Measurements from ENCODE around the gene HDAC11.
"Not testable (repeated sequence)": the region's sequence is repeated elsewhere in the genome, so short reads cannot be mapped to it uniquely, and the experiment has no call there.

HDAC11 gene

DNA sequence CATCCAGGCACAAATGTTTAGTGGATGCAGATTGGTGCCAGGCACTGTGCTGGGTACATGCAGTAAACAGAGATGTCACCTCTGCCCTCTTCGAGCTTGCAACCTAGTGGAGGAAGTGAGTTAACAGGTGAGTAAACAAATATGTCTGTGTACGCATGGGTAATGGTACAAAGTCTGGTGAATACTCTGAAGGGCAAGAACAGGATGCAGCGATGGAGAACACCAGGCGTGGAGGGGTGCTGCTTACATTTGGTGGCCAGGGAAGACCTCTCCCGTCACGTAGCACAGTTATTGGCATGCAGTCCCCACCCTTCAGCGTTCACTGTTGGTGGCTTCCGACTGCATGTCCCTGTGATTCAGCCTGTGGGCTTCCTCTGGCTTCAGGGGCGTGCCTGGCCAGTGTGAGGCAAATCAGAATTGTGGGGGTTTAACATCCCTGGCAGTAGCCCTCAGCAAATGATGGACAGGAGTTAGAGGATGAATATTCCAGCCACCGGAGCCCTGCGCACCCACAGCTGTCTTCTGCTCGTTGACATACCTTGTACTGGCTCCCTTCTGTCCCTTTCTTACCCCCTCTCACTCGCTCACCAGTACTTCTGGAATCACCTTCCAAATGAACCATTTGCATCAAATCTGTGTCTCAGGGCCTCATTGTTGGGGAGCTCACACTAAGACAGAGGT is 9.1 kb upstream of the HDAC11 start:
- DNase-seq = no peak

DNA sequence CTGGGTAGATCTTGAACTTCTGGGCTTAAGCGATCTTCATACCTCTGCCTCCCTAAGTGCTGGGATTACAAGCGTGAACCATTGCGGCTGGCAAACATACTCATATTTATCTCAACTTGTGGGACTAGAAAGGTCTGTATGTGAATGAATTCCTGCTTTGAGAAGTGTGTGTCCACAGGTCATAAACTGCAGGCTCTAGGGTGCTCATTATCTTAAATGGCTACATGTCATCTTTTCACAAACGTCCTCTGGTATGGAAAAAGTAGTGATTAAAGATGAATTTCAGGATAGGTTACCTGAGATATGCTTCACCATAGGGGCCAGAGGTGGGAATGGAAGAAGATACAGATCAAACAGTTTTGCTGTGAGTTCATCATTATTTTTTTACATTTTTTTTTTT is 7.8 kb upstream of the HDAC11 start:
- DNase-seq = no peak

DNA sequence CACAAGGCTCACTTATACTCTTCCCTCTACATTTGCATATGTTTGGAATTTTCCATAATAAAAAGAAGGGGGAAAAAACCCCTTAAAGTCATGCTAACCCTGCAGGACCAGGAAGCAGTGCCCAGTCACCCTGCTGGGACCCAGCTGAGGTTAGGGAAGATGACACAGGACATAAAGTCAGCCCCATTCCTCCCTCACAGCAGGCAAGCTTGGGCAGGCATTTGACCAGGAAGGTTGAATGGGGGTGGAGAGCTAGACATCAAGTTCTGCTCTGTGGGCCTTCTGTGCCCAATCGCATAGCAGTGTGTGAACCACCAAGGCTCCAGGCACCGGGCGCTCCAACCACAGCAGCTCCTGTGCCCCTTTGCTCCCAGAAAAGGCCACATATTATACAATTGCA is 7.1 kb upstream of the HDAC11 start:
- no peak for DNase-seq

DNA sequence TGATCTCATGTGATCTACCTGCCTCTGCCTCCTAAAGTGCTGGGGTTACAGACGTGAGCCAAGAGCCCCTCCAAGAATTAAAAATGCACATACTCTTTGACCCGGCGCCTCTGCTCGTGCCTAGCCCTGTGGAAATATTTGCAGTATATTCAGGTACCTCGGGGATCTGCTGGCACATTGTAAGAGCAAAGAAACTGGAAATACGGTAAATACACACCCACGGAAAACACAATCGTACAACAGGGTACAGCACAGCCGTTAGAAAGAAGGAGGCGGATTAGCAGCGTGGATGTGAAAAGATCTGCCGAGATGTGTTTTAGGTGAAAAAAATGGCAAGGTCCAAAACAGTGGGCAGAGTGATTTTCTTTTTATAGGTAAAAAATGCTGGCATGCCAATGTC is 6.1 kb upstream of the HDAC11 start:
- no peak for DNase-seq

DNA sequence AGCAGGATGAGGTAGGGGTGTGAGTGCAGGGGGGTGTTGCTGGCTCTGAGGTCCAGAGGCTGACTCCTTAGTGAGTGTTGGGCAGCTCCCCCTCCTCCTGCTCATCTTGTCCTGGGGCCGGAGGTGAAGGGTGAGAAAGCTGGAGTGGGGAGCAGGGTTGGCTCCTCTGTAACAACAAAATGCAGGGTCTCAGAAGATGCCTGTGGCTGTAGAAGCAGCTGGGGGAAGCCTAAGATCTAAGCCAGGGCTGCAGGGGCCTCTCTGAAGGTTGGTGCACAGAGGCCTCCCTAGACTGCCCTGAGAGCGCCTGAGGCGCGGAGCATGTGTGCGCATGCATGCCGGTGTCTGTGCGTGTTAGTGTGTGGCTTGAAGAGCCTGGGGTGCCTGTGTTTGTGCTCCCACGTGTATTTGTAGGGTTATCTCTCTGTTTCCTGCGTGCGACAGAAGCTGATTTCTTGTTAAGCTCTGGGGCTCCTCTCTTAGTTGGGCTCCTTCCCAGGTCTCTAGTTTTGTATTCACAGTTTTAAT is 5.3 kb upstream of the HDAC11 start:
- DNase-seq = no peak

DNA sequence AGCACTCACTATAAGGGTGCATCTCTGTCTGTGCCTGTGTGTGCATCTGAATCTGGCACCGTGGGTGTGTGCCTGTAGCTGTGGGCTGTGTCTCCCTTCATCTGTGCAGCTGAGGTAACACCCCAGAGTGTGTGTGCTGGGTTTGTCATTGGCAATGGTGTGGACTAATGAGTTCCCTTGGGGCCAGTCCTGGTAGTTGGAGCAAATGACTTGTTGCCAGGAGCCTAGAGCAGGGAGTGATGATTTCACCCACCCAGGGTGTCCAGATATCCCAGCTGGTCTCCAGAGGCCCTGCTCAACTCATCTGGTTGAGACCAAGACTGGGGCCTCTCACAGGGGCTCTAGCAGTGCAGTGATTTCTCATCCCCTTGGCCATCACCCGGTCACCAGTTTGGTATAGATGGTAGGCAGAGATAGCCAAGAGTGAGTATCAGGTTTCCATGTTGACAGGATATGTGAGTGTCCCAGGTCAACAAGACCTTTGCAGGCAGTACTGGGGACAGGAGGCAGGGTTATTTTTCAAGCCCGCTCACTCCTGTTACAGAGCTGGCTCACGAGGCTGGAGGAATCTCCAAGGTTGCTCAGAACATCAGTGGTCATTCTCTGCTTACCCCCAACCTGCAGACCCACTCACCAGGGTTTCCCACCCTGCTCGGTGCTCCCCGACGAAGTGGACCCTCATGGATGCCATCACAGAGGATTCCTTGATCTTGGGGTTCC is 4.1 kb upstream of the HDAC11 start:
- DNase-seq = no peak

DNA sequence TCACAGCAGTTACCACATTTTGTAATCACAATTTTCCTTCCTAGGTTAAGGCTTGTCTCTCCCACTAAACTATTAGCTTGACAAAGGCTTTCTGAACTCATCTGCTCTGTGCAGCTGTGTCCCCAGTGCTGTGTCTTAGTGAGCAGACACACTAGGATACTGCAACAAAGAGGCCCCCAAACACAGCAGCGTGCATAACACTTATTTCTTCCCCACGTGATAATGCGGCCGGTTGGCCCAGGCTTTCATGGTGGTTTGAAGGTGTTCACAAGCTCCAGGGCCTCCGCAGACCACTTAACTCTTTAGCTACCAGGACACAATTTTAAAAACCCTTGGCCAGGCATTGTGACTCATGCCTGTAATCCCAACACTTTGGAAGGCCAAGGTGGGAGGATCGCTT is 2.2 kb upstream of the HDAC11 start:
- no peak for DNase-seq

DNA sequence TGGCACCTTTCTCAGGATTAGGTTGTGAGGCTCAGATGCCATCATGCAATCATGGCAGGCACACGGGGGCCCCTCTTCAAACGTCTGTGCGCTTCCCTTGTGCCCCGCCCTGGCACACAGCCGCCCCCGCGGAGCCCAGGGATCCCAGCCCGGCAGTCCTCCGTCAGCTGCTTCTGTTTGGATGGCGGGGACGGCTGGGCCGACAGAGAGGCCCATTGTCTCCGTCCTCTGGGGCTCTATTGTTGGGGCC is 849 bp upstream of the HDAC11 start:
- DNase-seq = no peak

DNA sequence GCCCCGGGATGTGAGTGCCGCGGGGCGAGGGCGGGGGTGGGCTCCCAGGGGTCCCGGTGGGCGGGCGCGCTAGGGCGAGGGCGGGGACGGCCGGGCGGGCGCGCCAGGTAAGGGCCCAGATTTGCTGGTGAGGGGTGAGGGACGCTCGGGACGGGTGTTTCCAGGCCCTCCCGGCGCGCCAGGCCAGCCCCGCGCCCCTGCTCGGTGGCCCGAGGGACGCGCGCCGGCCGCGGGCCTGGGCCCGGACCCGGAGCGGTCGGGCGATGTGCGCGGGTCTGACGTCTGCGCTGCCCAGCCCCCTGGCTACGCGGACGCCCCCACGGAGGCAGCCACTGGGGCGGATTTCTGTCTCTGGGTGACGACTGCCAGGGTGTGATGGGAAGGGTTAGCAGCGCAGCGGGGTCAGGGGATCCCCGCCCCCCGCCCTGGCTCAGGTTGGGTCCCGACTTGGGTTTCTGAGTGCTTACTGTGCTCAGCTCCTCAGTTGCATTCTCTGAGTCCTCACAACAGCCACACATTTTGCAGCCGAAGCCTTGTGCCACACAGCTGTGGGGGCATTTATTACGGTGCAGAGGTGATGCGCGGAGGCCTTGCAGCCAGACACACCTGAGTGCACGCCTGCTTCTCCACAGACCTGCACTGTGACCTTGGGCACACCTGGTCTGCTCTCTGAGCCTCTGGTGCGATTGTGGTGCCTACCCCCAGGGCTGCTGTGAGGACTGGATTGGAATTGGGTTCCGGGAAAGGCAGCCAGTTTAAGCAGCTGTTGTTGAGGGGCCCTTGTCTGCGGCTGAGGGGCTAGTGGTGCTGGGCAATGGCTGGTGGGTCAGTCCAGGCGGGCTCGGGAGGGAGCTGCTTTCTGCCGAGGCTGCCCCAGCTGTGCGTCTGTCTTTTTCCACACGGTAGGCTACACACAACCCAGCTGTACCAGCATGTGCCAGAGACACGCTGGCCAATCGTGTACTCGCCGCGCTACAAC is 523 bp downstream of the HDAC11 start:
- no peak for DNase-seq

DNA sequence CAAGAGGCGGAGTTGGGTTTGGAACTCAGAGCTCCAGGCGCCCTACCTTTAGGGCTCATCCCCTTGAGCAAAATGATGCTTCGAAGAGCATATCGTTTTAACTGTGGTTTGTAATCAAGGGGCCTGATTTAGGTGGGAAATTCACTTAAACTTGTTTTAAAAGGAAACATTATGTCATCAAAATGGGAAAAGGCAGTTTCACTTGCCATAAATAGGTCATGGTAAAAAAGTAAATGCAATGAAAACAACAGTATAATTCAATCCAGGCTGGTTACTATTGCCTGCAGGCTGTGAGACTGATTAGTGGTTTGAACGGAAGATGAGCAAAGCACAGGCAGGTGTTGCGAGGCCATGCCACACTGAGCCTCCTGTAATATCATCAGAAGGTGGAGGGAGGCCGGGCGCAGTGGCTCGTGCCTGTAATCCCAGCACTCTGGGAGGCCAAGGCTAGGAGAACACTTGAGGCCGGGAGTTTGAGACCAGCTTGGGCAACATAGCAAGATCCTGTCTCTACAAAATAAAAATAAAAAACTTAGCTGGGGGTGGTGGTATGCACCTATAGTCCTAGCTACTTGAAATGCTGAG is 2.1 kb downstream of the HDAC11 start:
- DNase-seq = no peak

DNA sequence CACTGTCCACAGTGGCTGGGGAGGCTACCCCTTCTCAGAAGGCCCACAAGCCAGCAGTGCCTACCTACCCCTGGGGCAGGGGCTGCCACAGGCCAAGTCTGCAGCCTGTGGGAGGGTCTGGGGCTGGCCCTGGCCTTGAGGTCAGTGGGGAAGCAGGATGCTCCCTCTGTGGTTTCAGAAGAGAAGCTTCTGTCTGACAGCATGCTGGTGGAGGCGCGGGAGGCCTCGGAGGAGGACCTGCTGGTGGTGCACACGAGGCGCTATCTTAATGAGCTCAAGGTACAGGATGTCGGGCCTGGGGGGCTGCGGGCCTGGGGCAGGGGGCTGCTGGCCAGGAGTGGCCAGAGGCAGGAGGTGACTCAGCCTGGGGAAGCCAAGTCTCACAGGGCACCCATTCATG is 3.2 kb downstream of the HDAC11 start:
- no peak for DNase-seq

DNA sequence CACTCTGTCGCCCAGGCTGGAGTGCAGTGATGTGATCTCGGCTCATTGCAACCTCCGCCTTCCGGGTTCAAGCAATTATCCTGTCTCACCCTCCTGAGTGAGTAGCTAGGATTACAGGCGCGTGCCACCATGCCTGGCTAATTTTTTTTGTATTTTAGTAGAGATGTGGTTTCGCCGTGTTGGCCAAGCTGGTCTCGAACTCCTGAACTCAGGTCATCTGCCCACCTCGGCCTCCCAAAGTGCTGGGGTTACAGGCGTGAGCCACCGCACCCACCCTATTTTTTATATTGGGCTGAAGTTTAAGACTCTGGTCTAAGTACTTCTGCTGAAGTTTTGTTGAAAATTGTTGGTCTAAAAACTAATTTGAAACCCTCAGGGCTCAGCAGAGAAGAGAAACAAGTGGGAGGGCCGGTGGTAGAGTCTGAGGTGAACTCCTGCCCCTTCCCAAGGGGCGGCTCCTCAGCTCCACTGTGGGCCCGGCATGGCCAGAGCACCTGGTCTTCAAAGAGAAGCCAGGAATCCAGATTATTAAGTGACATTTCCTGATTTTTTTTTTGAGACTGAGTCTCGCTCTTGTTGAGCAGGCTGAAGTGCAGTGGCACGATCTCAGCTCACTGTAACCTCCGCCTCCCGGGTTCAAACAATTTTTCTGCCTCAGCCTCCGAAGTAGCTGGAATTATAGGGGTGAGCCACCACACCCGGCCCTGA is 4.0 kb downstream of the HDAC11 start:
- DNase-seq = no peak

DNA sequence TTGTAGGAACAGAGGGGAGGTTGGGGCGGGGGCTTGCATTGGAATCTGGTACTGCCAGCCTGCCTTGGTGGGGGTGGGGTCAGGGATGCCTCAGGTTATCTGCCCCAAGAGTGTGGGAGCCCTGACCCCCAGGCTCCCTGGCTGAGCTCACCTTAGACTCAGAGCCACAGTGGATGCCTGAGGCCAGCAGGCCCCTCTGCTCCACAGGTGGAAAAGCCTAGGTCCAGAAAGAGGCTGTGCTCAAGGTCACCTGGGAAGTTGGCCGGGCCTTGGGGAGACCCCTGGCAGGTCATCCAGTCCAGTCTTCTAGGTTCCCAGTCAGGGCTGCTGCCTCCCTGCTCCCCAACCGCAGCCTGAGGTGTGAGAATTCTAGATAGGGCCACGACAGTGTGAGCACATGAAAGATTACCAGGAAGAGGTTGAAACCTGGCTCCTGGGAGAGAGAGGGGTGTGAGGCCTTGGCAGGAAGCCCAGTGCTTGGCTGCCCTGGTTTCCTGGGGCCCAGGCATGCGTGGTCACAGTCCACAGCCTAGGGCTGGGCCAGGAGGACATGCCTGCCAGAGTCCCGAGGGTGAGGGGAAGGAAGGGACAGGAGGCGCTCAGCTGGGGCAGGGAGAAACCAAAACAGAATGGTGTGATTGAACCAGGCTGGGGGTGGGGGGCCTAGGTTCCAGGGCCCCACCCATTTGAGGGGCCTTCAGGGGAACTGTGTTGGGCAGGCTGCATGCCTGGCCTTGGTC is 4.9 kb downstream of the HDAC11 start:
- no peak for DNase-seq

DNA sequence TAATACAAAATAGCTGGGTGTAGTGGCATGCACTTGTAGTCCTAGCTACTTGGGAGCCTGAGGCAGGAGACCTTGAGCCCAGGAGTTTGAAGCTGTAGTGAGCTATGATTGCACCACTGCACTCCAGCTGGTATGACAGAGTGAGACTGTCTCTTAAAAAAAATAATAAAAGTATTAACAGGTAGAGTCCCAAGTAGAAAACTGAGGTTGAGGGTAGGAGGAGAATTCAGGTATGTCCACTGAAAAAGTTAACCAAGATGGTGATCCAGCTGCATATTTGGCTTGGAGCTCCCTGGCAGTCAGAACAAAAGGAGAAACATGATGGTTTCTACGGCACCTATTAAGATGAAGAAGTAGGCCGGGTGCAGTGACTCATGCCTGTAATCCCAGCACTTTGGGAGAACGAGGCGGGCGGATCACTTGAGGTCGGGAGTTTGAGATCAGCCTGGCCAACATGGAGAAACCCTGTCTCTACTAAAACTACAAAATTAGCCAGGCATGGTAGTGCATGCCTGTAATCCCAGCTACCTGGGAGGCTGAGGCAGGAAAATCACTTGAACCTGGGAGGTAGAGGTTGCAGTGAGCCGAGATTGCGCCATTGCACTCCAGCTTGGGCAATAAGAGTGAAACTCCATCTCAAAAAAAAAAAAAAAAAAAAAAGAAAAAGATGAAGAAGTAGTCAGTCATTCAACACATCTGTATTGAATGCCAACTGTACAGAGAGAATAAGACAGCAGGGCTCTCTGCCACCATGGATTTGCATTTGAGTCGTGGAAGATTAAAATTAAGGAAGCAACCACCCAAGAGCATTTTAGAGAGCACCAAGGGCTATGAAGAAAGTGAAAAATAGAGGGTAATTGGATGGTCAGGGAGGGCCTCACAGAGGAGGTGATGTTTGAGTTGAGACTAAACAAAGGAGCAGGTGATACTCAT is 5.8 kb downstream of the HDAC11 start:
- DNase-seq = not testable (repeated sequence)

DNA sequence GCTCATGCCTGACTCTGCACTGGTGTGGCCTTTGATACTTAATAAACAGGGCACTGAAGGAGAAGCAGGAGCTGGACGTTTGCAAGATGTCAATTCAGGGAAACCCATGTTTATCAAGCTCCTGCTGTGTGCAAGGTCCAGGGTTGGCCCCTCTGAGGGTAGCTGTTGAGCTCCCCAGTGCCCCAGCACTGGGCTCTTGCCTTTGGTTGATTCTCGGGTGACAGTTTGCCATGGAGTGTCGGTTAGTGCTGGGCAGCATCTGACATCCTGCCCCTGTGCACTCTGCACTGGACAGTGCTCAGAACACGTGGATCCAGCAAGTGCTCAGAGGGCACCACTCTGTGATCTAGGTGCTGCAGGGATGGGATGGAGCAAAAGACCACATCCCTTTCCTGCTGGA is 7.3 kb downstream of the HDAC11 start:
- DNase-seq = no peak

DNA sequence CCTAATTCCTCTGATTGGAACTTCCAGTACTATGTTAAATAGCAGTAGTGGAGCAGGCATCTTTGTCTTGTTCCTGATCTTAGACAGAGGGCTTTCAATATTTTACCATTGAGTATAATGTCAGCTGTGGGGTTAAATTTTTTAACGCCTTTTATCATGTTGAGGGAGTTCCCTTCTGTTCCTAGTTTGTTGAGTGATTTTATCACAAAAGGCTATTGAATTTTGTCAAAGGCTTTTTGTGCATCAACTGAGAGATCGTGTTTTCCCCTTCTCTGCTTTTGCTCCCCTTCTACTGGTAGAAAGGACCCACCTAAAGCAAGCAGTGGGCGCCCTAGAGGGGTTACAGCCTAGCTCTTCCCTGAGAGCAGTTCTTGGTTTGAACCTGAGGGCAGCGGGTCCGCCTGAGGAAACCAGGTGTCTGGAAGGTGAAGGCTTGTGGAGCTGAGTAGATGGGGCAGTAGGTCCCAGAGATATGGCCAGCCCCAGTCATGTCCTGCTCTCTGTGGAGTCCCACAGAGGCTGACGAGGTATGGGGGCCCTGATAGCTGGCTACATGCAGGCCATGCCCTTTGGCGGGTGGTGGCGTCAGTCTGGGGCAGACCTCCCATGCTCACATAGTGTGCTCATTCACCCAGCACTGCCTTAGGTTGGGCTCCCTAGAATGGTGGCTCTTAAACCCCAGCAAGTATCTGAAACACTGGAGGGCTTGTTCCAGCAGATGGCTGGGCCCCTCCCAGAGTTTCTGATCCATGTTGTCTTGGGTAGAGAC is 11.3 kb downstream of the HDAC11 start:
- DNase-seq = no peak

DNA sequence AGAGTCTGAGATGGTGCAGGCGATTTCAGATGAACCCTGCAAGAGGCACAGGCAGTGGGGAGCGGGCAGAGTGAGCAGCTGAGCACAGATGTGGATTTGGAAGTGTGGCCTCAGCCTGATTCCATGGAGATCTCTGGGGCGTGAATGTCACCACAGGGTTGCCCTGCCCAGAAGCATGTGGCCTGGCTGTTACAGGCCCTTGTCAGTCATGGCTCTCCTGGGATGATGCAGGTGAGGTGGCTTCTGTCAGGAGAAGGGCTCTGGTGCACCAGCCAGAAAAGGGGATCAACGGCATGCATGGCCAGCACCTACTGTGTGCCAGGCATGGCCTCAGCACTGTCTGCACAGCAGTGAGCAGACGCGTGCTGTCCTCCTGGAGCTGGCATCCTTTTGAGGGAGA is 11.9 kb downstream of the HDAC11 start:
- no peak for DNase-seq

DNA sequence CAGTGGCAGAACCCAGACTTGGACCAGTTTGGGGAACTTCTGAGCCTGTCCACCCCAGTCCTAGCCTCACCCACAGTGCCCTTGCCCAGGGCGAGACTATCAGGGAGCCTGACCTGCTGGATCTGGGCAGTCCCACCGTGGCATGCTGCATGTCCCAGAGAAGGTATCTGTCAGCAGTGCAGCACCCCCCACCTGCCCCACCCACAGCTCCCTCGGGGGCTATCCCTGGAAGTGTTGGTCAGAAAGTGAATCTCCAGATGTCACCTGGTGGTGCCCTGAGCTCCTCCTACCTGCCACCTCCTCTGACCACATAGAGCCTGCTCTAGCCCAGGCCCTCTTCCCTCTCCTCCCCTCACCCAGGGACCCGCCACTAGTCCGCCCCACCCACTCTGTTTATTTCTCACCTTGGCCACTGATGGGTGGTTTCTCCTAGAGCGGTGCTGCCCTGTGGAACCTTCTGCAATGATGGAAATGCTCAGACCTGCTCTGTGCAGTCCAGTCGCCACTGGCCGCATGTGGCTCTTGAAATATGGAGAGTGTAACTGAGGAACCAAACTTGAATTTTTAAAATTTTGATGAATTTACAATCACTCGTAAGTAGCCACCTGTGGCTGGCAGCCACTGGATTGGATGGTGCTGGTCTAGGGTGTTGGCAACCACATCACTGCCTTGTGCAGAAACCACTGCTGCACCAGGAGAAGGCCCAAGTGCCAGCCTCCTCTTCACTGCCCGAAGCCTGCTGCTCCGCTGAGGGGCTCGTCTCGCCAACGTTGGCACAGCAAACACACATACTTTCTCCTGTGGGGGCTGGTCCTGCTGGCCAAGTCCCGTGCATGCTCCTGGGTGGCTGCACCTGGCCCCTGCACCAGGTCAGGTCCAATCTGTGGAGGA is 13.1 kb downstream of the HDAC11 start:
- no peak for DNase-seq

DNA sequence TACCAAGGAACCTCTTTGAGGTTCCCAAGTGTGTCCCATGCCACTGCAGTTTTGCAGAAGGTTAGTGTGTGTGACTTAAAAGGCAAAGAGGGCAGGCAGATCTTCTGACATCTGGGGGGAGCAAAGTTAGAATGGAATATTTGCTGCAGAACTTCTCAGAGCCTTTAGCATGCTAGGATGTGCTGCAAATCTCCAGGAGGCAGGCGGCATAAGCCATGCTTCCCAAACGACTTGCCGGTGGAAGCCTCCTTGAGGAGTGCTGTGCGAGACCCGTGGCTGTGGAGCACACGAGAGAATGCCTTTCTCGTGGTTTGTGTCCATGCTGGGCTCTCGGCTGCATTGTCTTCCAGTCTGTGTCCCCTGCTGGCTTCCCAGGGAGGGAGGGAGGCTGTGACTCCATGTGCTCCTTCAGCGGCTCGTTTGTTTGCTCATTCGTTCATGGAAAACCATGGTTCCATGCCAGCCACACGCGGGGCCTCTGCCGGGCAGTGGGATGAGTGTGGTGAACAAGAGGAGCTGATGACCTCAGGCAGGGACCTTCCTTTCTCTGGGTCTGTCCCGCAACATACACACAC is 13.8 kb downstream of the HDAC11 start:
- no peak for DNase-seq

Data from NCI-H1436 treated with DMSO at 0.1 percent for 48 hours (cell line).